ENCODE data around the gene INHBE. TPM values are rescaled to one million over a fixed set of nuclear protein-coding genes. Genes with fewer than 3 reads are reported as not detected.

Gene INHBE
- polyA plus RNA-seq, 1 experiment: 10.8 TPM

DNA sequence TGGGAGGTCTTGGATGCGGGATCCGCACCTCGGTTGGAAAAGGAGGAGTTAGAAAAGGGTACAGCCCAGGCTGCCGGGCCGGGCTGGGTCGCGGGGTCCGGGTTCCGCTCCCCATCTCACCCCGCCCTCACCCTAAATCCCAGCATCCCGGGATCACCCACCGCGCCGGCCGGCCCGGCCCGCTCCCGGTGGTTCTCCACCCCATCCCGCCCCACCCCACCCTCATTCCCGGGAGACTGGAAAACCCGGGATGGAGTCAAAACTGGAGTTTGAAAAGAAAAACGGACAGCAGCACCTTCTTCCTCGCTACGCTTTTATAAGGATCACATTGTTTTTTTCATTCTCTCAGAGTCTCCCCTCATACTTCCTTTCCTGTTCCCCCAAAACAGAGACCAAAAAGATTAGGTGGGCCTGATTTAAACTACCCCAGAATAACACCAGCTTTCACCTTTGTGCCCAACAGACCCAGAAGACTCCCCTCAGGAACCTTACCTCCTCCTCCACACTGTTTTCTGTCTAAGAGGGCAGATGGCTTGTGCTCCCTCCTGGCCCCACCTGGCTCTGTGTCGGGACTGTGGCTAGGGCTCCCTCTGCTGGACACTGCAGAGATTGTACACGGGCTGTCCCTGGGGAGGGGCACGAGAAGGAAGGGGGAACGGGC, 7.3 kb downstream of the INHBE start:
- Histone ChIP-seq H3K9me3 (ENCODE audit: control insufficient read depth, insufficient read depth, low read length) (no peaks in the 10 kb centered on the region), H3K27me3 (ENCODE audit: control insufficient read depth, insufficient read depth, low read length) (no peaks in the 10 kb centered on the region), H3K4me3 (ENCODE audit: low read depth, low read length) (peak overlapping the region; percentile 88), H3K27ac (ENCODE audit: low read depth, low read length) (peak overlapping the region; percentile 85)
- TF ChIP-seq, protein P1, sequence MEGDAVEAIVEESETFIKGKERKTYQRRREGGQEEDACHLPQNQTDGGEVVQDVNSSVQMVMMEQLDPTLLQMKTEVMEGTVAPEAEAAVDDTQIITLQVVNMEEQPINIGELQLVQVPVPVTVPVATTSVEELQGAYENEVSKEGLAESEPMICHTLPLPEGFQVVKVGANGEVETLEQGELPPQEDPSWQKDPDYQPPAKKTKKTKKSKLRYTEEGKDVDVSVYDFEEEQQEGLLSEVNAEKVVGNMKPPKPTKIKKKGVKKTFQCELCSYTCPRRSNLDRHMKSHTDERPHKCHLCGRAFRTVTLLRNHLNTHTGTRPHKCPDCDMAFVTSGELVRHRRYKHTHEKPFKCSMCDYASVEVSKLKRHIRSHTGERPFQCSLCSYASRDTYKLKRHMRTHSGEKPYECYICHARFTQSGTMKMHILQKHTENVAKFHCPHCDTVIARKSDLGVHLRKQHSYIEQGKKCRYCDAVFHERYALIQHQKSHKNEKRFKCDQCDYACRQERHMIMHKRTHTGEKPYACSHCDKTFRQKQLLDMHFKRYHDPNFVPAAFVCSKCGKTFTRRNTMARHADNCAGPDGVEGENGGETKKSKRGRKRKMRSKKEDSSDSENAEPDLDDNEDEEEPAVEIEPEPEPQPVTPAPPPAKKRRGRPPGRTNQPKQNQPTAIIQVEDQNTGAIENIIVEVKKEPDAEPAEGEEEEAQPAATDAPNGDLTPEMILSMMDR (IDR thresholded peaks at IDR 0.05; ENCODE audit: low read depth, low read length): peak; percentile 98
- CTCF ChIA-PET: interaction anchor here (0.5 to 2.4 kb wide), 15 partner anchors 10 to 249 kb away, joined by 3 to 14 read pairs (median 4); partner anchors contain the start of gene STAC3
- POLR2A ChIA-PET: no interaction called here
- DNase-seq (ENCODE audit: low read depth, low spot score): no peak

DNA sequence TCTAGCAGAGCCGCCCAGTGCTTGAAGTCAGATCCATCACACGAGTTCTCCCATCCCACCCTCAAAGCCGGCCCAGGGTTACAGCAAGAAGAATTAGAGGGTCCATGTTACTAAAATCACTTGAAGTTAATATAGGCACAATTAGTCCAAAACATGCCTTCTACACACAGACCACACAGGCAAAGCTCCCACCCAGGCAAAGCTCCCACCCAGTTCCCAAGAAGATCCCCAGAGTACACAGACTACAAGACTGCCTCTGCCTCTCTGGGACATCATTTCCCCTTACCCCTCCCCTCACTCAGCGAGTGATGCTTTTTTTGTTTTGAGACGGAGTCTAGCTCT, 7.8 kb downstream of the INHBE start:
- POLR2A ChIA-PET: interaction anchor here (0.7 kb wide), 1 partner anchor 223 kb away, joined by 3 read pairs; no protein-coding TSS in a partner anchor
- Histone ChIP-seq H3K27me3 (ENCODE audit: control insufficient read depth, insufficient read depth, low read length) (no peaks in the 10 kb centered on the region), H3K9me3 (ENCODE audit: control insufficient read depth, insufficient read depth, low read length) (no peaks in the 10 kb centered on the region), H3K4me3 (ENCODE audit: low read depth, low read length) (no peak overlapping the region), H3K27ac (ENCODE audit: low read depth, low read length) (no peak overlapping the region)
- CTCF ChIA-PET: interaction anchor here (0.6 to 2.4 kb wide), 12 partner anchors 9 to 249 kb away, joined by 3 to 14 read pairs (median 6); partner anchors contain the start of gene ARHGAP9
- no peak for DNase-seq (ENCODE audit: low read depth, low spot score)
- TF ChIP-seq, protein P1 (IDR thresholded peaks at IDR 0.05; ENCODE audit: low read depth, low read length): no peak

DNA sequence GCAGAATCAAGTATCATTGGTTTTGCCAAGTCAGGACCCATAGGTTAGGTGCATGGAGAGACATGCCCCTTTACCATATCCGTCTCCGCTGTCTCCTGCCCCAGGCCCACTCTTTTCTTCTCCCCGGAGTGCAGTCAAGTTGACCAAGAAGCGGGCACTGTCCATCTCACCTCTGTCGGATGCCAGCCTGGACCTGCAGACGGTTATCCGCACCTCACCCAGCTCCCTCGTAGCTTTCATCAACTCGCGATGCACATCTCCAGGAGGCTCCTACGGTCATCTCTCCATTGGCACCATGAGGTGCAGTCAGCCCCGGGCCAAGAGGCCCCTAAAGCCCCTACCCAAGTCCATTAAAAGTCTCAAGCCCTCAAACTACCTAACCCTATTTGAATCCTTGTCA, 9.5 kb downstream of the INHBE start:
- Histone ChIP-seq H3K4me3 (ENCODE audit: low read depth, low read length) (no peak overlapping the region), H3K9me3 (ENCODE audit: control insufficient read depth, insufficient read depth, low read length) (no peaks in the 10 kb centered on the region), H3K27me3 (ENCODE audit: control insufficient read depth, insufficient read depth, low read length) (no peaks in the 10 kb centered on the region), H3K27ac (ENCODE audit: low read depth, low read length) (no peak overlapping the region)
- ChIA-PET CTCF (interaction anchor here (1.0 kb wide), 1 partner anchor 201 kb away, joined by 3 read pairs; no protein-coding TSS in a partner anchor), POLR2A (no interaction called here)
- TF ChIP-seq, protein P1 (IDR thresholded peaks at IDR 0.05; ENCODE audit: low read depth, low read length): no peak
- DNase-seq (ENCODE audit: low read depth, low spot score): no peak

DNA sequence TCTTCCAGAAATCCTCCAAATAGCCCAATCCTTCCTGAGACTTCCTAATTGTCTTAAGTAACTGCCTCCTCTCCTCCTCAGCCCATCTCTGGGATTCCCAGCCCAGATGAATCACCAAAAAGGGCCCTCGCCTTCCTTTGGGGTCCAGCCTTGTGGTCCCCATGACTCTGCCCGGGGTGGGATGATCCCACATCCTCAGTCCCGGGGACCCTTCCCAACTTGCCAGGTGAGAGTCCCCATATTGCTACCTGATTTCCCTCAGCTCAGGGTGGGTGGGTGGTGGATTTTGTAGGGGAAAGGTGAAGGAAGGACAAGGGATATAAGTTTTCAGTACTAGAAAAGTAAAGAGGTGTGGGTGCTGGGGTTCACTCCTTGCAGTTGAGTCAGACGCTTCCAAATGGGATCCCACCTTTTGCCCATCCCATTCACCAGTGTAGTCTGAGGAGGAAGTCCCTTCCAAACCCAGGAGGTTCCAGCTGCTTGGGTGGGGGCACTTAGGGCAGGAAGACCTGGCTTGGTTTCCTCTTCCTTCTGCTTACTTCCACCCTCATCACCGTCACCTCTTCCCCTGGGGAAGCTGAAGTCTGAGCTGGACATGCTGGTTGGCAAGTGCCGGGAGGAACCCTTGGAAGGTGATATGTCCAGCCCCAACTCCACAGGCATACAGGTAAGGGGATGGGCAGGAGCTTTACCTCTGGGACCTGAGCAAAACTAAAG, 10.1 kb downstream of the INHBE start:
- H3K27ac ChIP-seq (ENCODE audit: low read depth, low read length): no peak overlapping the region
- no peaks in the 10 kb centered on the region for H3K27me3 ChIP-seq (ENCODE audit: control insufficient read depth, insufficient read depth, low read length)
- CTCF ChIA-PET: interaction anchor here (1.0 to 1.8 kb wide), 3 partner anchors 9 to 202 kb away, joined by 3 to 4 read pairs (median 4); no protein-coding TSS in a partner anchor
- POLR2A ChIA-PET: no interaction called here
- H3K9me3 ChIP-seq (ENCODE audit: control insufficient read depth, insufficient read depth, low read length): no peaks in the 10 kb centered on the region
- TF ChIP-seq, protein P1 (IDR thresholded peaks at IDR 0.05; ENCODE audit: low read depth, low read length): no peak
- DNase-seq (ENCODE audit: low read depth, low spot score): no peak
- no peak overlapping the region for H3K4me3 ChIP-seq (ENCODE audit: low read depth, low read length)

Measured in AG04450 (cell line).